Measurements from ENCODE around the gene SRPK2.

The SRPK2 gene

DNA sequence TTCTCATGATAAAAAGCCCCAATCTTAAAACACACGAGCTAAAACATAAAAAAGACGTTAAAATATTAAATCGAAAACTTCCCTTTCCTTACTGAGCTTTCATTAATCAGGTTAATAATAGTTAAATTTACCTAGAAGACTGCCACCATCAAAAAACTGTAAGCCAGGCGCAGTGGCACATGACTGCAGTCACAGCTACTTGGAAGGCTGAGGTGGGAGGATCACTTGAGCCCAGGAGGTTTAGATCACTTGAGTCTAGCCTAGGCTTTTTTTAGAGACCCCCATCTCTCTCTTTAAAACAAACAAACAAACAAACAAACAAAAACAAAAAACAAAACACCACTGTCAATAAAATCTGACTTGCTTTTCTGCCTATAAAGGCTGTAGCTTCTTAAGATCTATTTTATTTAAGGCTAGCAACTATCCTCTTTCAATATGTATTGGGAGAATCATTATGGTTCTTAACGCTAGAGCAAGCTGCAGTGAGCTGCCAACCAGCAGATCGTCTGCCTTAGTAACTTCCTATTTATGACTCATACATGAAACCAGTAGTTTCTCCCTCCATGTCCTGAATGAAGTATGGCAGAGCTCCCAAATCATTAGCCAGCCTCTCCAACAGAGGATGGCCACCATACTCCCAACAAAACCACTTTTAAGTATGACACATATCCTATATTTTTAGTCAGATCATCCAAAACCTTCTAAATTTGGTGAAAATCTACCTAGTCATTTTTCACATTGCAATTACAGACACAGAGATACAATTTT, 163.7 kb downstream of the SRPK2 start:
- POLR2A ChIA-PET = no interaction called here
- TF ChIP-seq ELF4 (IDR thresholded peaks at IDR 0.05) (no peak), TARDBP (IDR thresholded peaks at IDR 0.05) (no peak), HDGF (IDR thresholded peaks at IDR 0.05; ENCODE audit: borderline replicate concordance) (no peak)
- CTCF ChIA-PET = interaction anchor here (0.5 to 0.9 kb wide), 2 partner anchors 13 to 832 kb away, joined by 3 read pairs; no protein-coding TSS in a partner anchor
- DNase-seq (ENCODE audit: extremely low spot score) = no peak

DNA sequence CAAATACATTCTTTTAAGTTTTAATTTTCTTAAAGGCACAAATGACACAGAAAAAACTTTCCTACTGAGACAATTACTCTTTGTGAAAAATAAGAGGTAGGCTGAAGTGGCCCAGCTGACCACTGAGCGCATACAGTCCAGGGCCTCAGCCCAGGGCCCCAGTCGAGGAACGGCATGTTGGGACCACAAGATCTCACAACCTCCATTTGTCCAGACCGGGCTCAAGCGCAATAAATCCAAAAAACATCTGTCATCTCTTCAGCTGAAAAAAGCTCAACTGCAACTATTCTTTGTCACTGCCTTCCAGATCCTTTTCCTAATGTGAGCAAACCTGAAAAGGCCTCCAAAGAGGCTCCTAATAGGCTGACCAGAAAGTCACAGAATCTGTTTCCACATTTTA, 165.8 kb downstream of the SRPK2 start:
- no peak for DNase-seq (ENCODE audit: extremely low spot score)
- POLR2A ChIA-PET = no interaction called here
- TF ChIP-seq CTBP1 (IDR thresholded peaks at IDR 0.05; ENCODE audit: borderline replicate concordance) (no peak), ZNF384 (IDR thresholded peaks at IDR 0.05) (no peak), BHLHE40 (IDR thresholded peaks at IDR 0.05; ENCODE audit: borderline replicate concordance) (no peak), FOXK2 (IDR thresholded peaks at IDR 0.05) (no peak)
- CTCF ChIA-PET = interaction anchor here (0.6 kb wide), 1 partner anchor 54 kb away, joined by 5 read pairs; no protein-coding TSS in a partner anchor

DNA sequence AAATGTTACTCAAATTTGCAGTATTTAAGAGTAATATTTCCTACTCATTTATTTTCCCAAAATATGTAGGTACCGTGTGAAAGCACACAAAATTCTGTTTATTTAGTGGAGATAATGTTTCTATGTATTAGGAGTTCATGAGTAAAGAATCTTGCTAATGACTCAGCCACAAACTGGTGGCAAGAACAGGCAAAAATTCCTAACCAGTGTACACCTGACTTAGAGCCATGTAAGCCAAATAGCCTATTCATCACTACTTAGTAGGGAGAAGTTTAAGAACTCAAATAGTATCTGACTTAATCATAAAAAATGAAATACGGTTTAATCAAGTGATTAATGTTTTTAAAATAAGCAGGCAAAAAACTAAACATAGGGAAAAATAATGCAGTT, 169.0 kb downstream of the SRPK2 start:
- POLR2A ChIA-PET = interaction anchor here (0.7 kb wide), 1 partner anchor 10 kb away, joined by 4 read pairs; no protein-coding TSS in a partner anchor
- DNase-seq (ENCODE audit: extremely low spot score) = no peak
- CTCF ChIA-PET = no interaction called here
- TF ChIP-seq ZNF384 (IDR thresholded peaks at IDR 0.05) (no peak), HDGF (IDR thresholded peaks at IDR 0.05; ENCODE audit: borderline replicate concordance) (no peak), ELF4 (IDR thresholded peaks at IDR 0.05) (no peak), BHLHE40 (IDR thresholded peaks at IDR 0.05; ENCODE audit: borderline replicate concordance) (no peak), TARDBP (IDR thresholded peaks at IDR 0.05) (no peak), CTBP1 (IDR thresholded peaks at IDR 0.05; ENCODE audit: borderline replicate concordance) (no peak), FOXA1 (IDR thresholded peaks at IDR 0.05) (no peak), SUZ12 (IDR thresholded peaks at IDR 0.05) (no peak)

DNA sequence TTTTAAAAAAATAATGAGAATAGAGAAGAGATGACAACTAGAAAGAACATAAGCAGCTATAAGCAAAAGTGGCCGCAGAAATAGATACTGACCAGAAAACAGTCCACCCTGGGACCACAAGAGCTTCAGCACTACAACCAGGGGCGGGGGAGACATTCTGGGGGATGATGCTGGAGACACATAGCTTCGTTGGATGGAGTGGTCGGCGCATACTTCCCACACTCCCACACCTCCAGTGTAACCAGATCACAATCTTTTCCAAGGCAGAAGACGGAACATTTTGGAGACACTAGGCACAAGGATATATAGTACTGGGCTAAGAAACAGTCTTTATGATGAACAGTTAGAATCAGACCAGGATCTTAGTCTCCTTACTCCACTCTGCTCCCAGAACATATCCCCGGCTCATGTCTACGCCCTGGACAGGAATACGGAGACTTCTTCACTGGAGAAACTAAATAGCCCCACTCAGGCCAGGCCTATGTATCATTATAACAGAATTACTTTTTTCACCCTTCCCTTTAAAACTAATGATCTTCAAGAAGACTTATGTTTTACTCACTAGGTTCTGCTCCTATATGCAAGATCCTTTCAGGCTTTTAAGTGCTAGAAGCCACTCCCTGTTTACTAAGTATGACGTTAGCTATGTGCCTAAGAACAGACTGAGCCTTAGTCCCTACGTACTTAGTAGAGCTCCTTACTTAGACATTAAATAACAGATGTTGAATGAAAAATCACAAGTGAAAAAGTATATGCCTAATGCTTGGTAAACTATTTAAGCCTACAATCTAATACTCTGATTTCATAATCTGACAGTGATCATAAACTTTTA, 169.6 kb downstream of the SRPK2 start:
- TF ChIP-seq L3MBTL2 (conservative IDR thresholded peaks at IDR 0.05) (no peak), ZNF384 (IDR thresholded peaks at IDR 0.05) (no peak), CTBP1 (IDR thresholded peaks at IDR 0.05; ENCODE audit: borderline replicate concordance) (no peak), SP1 (IDR thresholded peaks at IDR 0.05) (no peak), FOXK2 (IDR thresholded peaks at IDR 0.05) (no peak), FOXM1 (IDR thresholded peaks at IDR 0.05; ENCODE audit: borderline replicate concordance) (no peak), LEF1 (IDR thresholded peaks at IDR 0.05; ENCODE audit: borderline replicate concordance) (no peak), TARDBP (IDR thresholded peaks at IDR 0.05) (no peak), SUZ12 (IDR thresholded peaks at IDR 0.05) (no peak), HDGF (IDR thresholded peaks at IDR 0.05; ENCODE audit: borderline replicate concordance) (no peak), BHLHE40 (IDR thresholded peaks at IDR 0.05; ENCODE audit: borderline replicate concordance) (no peak), NFRKB (IDR thresholded peaks at IDR 0.05) (no peak), ARNT (IDR thresholded peaks at IDR 0.05) (no peak), FOXA1 (IDR thresholded peaks at IDR 0.05) (no peak), ELF4 (IDR thresholded peaks at IDR 0.05) (no peak)
- TF ChIP-seq, protein P1, sequence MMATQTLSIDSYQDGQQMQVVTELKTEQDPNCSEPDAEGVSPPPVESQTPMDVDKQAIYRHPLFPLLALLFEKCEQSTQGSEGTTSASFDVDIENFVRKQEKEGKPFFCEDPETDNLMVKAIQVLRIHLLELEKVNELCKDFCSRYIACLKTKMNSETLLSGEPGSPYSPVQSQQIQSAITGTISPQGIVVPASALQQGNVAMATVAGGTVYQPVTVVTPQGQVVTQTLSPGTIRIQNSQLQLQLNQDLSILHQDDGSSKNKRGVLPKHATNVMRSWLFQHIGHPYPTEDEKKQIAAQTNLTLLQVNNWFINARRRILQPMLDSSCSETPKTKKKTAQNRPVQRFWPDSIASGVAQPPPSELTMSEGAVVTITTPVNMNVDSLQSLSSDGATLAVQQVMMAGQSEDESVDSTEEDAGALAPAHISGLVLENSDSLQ (IDR thresholded peaks at IDR 0.05) = no peak
- CTCF ChIA-PET = no interaction called here

DNA sequence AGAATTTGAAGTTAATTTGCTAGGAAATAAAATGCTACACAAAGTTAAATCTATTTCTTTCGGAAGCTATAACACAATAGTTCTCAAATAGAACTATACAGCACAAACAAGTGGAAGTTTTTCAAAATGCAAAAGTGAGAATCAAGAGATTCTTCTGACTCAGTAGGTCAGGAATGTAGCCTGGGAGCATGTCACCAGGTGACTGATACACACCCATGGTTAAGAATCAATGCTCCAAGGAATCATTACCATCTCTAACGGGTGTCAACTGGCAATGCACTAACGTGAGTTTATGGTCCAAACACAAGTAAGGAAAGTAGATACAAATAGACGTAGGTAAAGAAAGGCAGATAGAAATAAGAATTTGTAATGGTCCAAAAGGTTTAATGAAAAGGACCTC, 170.5 kb downstream of the SRPK2 start:
- no peak for TF ChIP-seq FOXA1 (IDR thresholded peaks at IDR 0.05)
- no peak for TF ChIP-seq BHLHE40 (IDR thresholded peaks at IDR 0.05; ENCODE audit: borderline replicate concordance)
- TF ChIP-seq LEF1 (IDR thresholded peaks at IDR 0.05; ENCODE audit: borderline replicate concordance) = no peak
- TF ChIP-seq ELF4 (IDR thresholded peaks at IDR 0.05) = no peak
- TF ChIP-seq NFRKB (IDR thresholded peaks at IDR 0.05) = no peak
- no peak for TF ChIP-seq L3MBTL2 (conservative IDR thresholded peaks at IDR 0.05)
- TF ChIP-seq, protein P1 (IDR thresholded peaks at IDR 0.05) = no peak
- no peak for TF ChIP-seq FOXM1 (IDR thresholded peaks at IDR 0.05; ENCODE audit: borderline replicate concordance)
- TF ChIP-seq ZNF384 (IDR thresholded peaks at IDR 0.05) = no peak
- no peak for TF ChIP-seq TARDBP (IDR thresholded peaks at IDR 0.05)
- no peak for TF ChIP-seq ARNT (IDR thresholded peaks at IDR 0.05)
- ChIA-PET POLR2A (no interaction called here), CTCF (no interaction called here)
- DNase-seq (ENCODE audit: extremely low spot score) = no peak

More for the DNA sequence above, 169.6 kb downstream of the SRPK2 start:
- POLR2A ChIA-PET = interaction anchor here (0.7 kb wide), 1 partner anchor 9 kb away, joined by 4 read pairs; no protein-coding TSS in a partner anchor
- no peak for DNase-seq (ENCODE audit: extremely low spot score)

DNA sequence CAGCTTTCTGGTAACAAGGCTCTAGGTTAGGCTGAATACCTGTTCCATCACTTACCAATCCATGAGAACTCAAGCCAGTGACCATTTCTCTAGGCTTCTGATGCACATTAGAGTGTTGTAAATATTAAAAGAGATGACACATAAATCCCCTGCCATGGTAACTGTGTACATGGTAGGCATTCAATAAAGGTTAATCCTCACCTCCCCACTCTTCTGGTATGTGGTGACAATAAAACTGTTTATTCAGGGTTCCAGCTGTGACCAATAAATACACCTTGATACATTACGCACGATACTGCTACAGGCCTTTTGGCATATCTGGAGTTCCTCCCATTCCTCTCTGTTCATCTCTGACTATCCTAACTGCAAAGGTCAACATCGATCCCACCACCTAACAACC, 171.9 kb downstream of the SRPK2 start:
- ChIA-PET POLR2A (no interaction called here), CTCF (no interaction called here)
- DNase-seq (ENCODE audit: extremely low spot score) = no peak
- TF ChIP-seq CTBP1 (IDR thresholded peaks at IDR 0.05; ENCODE audit: borderline replicate concordance) (no peak), L3MBTL2 (conservative IDR thresholded peaks at IDR 0.05) (no peak), FOXA1 (IDR thresholded peaks at IDR 0.05) (no peak), NFRKB (IDR thresholded peaks at IDR 0.05) (no peak), BHLHE40 (IDR thresholded peaks at IDR 0.05; ENCODE audit: borderline replicate concordance) (no peak), HDGF (IDR thresholded peaks at IDR 0.05; ENCODE audit: borderline replicate concordance) (no peak), TARDBP (IDR thresholded peaks at IDR 0.05) (no peak), FOXK2 (IDR thresholded peaks at IDR 0.05) (no peak), LEF1 (IDR thresholded peaks at IDR 0.05; ENCODE audit: borderline replicate concordance) (no peak), SP1 (IDR thresholded peaks at IDR 0.05) (no peak), ELF4 (IDR thresholded peaks at IDR 0.05) (no peak), FOXM1 (IDR thresholded peaks at IDR 0.05; ENCODE audit: borderline replicate concordance) (no peak)
- TF ChIP-seq, protein P1 (IDR thresholded peaks at IDR 0.05) = no peak

Measured in HEK293T (cell line).